Measurements from ENCODE around the gene LGI4.

DNA sequence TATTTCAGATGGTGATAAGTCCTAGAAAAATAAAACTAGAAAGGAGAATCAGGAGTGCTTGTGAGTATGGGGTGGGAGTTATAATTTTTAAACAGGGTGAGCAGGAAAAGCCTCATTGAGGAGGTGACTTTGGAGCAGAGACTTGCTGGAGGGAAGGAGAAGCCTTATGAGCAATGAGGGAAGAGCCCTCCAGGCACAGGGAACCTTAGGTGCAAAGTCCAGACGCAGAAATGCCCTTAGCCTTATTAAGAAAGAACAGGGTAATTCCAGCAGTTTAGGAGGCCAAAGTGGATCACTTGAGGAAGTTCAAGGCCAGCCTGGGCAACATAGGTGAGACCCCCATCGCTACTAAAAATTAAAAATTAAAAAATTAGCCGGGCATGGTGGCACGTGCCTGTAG lies 40.2 kb downstream of the LGI4 start:
- no peak for TF ChIP-seq GABPA (IDR thresholded peaks at IDR 0.05 in 1 of 2, conservative IDR thresholded peaks at IDR 0.05 in 1 of 2)
- no peak for TF ChIP-seq TAF1 (conservative IDR thresholded peaks at IDR 0.05)
- no peak for TF ChIP-seq RXRA (IDR thresholded peaks at IDR 0.05)
- TF ChIP-seq, protein P1, sequence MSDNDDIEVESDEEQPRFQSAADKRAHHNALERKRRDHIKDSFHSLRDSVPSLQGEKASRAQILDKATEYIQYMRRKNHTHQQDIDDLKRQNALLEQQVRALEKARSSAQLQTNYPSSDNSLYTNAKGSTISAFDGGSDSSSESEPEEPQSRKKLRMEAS (IDR thresholded peaks at IDR 0.05) = no peak
- TF ChIP-seq, protein P2, sequence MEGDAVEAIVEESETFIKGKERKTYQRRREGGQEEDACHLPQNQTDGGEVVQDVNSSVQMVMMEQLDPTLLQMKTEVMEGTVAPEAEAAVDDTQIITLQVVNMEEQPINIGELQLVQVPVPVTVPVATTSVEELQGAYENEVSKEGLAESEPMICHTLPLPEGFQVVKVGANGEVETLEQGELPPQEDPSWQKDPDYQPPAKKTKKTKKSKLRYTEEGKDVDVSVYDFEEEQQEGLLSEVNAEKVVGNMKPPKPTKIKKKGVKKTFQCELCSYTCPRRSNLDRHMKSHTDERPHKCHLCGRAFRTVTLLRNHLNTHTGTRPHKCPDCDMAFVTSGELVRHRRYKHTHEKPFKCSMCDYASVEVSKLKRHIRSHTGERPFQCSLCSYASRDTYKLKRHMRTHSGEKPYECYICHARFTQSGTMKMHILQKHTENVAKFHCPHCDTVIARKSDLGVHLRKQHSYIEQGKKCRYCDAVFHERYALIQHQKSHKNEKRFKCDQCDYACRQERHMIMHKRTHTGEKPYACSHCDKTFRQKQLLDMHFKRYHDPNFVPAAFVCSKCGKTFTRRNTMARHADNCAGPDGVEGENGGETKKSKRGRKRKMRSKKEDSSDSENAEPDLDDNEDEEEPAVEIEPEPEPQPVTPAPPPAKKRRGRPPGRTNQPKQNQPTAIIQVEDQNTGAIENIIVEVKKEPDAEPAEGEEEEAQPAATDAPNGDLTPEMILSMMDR (IDR thresholded peaks at IDR 0.05; ENCODE audit: low read depth, low read length, missing input control) = no peak
- TF ChIP-seq, protein P3, sequence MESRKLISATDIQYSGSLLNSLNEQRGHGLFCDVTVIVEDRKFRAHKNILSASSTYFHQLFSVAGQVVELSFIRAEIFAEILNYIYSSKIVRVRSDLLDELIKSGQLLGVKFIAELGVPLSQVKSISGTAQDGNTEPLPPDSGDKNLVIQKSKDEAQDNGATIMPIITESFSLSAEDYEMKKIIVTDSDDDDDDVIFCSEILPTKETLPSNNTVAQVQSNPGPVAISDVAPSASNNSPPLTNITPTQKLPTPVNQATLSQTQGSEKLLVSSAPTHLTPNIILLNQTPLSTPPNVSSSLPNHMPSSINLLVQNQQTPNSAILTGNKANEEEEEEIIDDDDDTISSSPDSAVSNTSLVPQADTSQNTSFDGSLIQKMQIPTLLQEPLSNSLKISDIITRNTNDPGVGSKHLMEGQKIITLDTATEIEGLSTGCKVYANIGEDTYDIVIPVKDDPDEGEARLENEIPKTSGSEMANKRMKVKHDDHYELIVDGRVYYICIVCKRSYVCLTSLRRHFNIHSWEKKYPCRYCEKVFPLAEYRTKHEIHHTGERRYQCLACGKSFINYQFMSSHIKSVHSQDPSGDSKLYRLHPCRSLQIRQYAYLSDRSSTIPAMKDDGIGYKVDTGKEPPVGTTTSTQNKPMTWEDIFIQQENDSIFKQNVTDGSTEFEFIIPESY (IDR thresholded peaks at IDR 0.05) = no peak
- TF ChIP-seq, protein P4, sequence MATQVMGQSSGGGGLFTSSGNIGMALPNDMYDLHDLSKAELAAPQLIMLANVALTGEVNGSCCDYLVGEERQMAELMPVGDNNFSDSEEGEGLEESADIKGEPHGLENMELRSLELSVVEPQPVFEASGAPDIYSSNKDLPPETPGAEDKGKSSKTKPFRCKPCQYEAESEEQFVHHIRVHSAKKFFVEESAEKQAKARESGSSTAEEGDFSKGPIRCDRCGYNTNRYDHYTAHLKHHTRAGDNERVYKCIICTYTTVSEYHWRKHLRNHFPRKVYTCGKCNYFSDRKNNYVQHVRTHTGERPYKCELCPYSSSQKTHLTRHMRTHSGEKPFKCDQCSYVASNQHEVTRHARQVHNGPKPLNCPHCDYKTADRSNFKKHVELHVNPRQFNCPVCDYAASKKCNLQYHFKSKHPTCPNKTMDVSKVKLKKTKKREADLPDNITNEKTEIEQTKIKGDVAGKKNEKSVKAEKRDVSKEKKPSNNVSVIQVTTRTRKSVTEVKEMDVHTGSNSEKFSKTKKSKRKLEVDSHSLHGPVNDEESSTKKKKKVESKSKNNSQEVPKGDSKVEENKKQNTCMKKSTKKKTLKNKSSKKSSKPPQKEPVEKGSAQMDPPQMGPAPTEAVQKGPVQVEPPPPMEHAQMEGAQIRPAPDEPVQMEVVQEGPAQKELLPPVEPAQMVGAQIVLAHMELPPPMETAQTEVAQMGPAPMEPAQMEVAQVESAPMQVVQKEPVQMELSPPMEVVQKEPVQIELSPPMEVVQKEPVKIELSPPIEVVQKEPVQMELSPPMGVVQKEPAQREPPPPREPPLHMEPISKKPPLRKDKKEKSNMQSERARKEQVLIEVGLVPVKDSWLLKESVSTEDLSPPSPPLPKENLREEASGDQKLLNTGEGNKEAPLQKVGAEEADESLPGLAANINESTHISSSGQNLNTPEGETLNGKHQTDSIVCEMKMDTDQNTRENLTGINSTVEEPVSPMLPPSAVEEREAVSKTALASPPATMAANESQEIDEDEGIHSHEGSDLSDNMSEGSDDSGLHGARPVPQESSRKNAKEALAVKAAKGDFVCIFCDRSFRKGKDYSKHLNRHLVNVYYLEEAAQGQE (IDR thresholded peaks at IDR 0.05) = no peak
- TF ChIP-seq RAD21 (IDR thresholded peaks at IDR 0.05) = no peak
